A549 (cell line): Measurements from ENCODE around the gene TANGO2. TPM values are rescaled to one million over a fixed set of nuclear protein-coding genes. Genes with fewer than 3 reads are reported as not detected.

Experiments
- ATAC-seq, 2 experiments: fragments of 200-7000 bp in 1 of 2; fragments of >200 bp in 1 of 2; cut with Nextera tagmentation in 1 of 2; cut with Tn5 transposase in 1 of 2; 3 replicates each; pipeline versions ENCODE4 v1.8.0 to v1.9.1; 2018 to 2020; ENCODE audit warnings: mild to moderate bottlenecking in 1 of 2, moderate library complexity in 1 of 2
- CTCF ChIA-PET: fragments of 300-600 bp; sonication (Branson Sonifier 250); formaldehyde crosslinking; extraction: SDS; loops from one replicate; lab custom pipeline; 2021; ENCODE audit warnings: antibody characterized with exemption, inconsistent platforms; lab: Yijun Ruan, JAX
- POLR2A ChIA-PET: fragments of 350-600 bp; formaldehyde crosslinking; extraction: SDS; loops from one replicate; lab custom pipeline; 2021; ENCODE audit warnings: antibody characterized with exemption, inconsistent platforms; lab: Yijun Ruan, JAX
- DNase-seq, 2 experiments: peaks; one replicate each; pipeline versions ENCODE4 v3.0.0 to v3.0.0-alpha.2; 2011 to 2016; ENCODE audit warnings: low read depth in 1 of 2, low spot score in 1 of 2
- FAIRE-seq: peaks from 2 replicates; lab custom pipeline; 2011; peaks lifted over from hg19 to GRCh38; lab: Jason Lieb, UNC
- H3K27ac ChIP-seq, 2 experiments: fragments of >200 bp; sonication (Bioruptor Twin); formaldehyde crosslinking; 3 replicates each; pipeline ENCODE4 v1.5.1; 2016 to 2017
- H3K4me1 ChIP-seq: fragments of >200 bp; sonication (Bioruptor Twin); formaldehyde crosslinking; 3 replicates; pipeline ENCODE4 v1.6.1; 2016
- H3K4me2 ChIP-seq: fragments of >200 bp; sonication (Bioruptor Twin); formaldehyde crosslinking; 3 replicates; pipeline ENCODE4 v1.6.1; 2016
- H3K4me3 ChIP-seq: fragments of >200 bp; sonication (Bioruptor Twin); formaldehyde crosslinking; 3 replicates; pipeline ENCODE4 v1.5.1; 2016
- H3K9me3 ChIP-seq: fragments of >200 bp; sonication (Bioruptor Twin); formaldehyde crosslinking; 3 replicates; pipeline ENCODE4 v1.6.1; 2016
- CBX2 ChIP-seq: fragments of 200-600 bp; sonication (generic); IDR thresholded peaks from 2 replicates; pipeline ENCODE4 v1.6.1; 2016; ENCODE audit warnings: low read depth, mild to moderate bottlenecking, borderline replicate concordance
- CEBPB ChIP-seq, 2 experiments: fragments of >200 bp in 1 of 2; sonication (Bioruptor Twin) in 1 of 2; formaldehyde crosslinking in 1 of 2; IDR thresholded peaks; 2 replicates each; pipeline ENCODE4 v1.6.1; 2012 to 2016
- CHD4 ChIP-seq: fragments of 200-600 bp; sonication (generic); IDR thresholded peaks from 2 replicates; pipeline ENCODE4 v1.6.1; 2016; ENCODE audit warnings: antibody characterized with exemption, mild to moderate bottlenecking, borderline replicate concordance
- EHMT2 ChIP-seq: fragments of 200-600 bp; sonication (generic); IDR thresholded peaks from 2 replicates; pipeline ENCODE4 v1.6.1; 2016; ENCODE audit warnings: antibody characterized with exemption, low read depth, mild to moderate bottlenecking, moderate library complexity
- EP300 ChIP-seq, 2 experiments: fragments of >200 bp; sonication (Bioruptor Twin); formaldehyde crosslinking; IDR thresholded peaks; 2 replicates in 1 of 2; 3 replicates in 1 of 2; pipeline ENCODE4 v1.6.1; 2016 to 2017
- FOSL2 ChIP-seq, 2 experiments: fragments of 450-650 bp in 1 of 2; fragments of >200 bp in 1 of 2; sonication (Bioruptor Twin) in 1 of 2; formaldehyde crosslinking; IDR thresholded peaks; 2 replicates each; pipeline versions ENCODE4 v1.5.0 to v1.6.1; 2016 to 2020; ENCODE audit warnings: mild to moderate bottlenecking in 1 of 2, moderate library complexity in 1 of 2
- GATA3 ChIP-seq: IDR thresholded peaks from 2 replicates; pipeline ENCODE4 v1.6.1; 2012; ENCODE audit warnings: borderline replicate concordance
- HDAC2 ChIP-seq: fragments of 200-600 bp; sonication (generic); IDR thresholded peaks from 2 replicates; pipeline ENCODE4 v1.6.1; 2016
- HOXB5 ChIP-seq: fragments of 250-450 bp; sonication (Bioruptor Pico); IDR thresholded peaks from 2 replicates; pipeline ENCODE4 v1.5.0; 2020; ENCODE audit warnings: mild to moderate bottlenecking, moderate library complexity
- JUN ChIP-seq, 2 experiments: fragments of >200 bp; sonication (Bioruptor Twin); formaldehyde crosslinking; IDR thresholded peaks; 2 replicates in 1 of 2; 3 replicates in 1 of 2; pipeline ENCODE4 v1.6.1; 2016 to 2017
- KDM1A ChIP-seq: fragments of 200-600 bp; sonication (generic); IDR thresholded peaks from 2 replicates; pipeline ENCODE4 v1.6.1; 2016; ENCODE audit warnings: low read depth, mild to moderate bottlenecking
- MAZ ChIP-seq: fragments of 150-350 bp; IDR thresholded peaks from 2 replicates; pipeline ENCODE4 v1.6.1; 2014; ENCODE audit warnings: antibody characterized with exemption, low read depth, low read length, borderline replicate concordance
- NPAS2 ChIP-seq: fragments of 250-450 bp; sonication (Bioruptor Pico); IDR thresholded peaks from 2 replicates; pipeline ENCODE4 v1.8.0; 2022; ENCODE audit warnings: mild to moderate bottlenecking, moderate library complexity, borderline replicate concordance
- NR3C1 ChIP-seq: fragments of >200 bp; sonication (Bioruptor Twin); formaldehyde crosslinking; IDR thresholded peaks from 3 replicates; pipeline ENCODE4 v1.6.1; 2017
- PHF8 ChIP-seq: fragments of 200-600 bp; sonication (generic); IDR thresholded peaks from 2 replicates; pipeline ENCODE4 v1.6.1; 2016; ENCODE audit warnings: low read depth, mild to moderate bottlenecking, antibody characterized with exemption, moderate library complexity, borderline replicate concordance
- POLR2A ChIP-seq: IDR thresholded peaks from 2 replicates; pipeline ENCODE4 v1.6.1; 2012; ENCODE audit warnings: mild to moderate bottlenecking, low read length
- RAD21 ChIP-seq, 2 experiments: fragments of >200 bp in 1 of 2; sonication (Bioruptor Twin) in 1 of 2; formaldehyde crosslinking in 1 of 2; IDR thresholded peaks in 1 of 2; conservative IDR thresholded peaks in 1 of 2; 2 replicates in 1 of 2; 3 replicates in 1 of 2; pipeline ENCODE4 v1.6.1; 2012 to 2018; ENCODE audit warnings: inconsistent platforms in 1 of 2
- RCOR1 ChIP-seq: fragments of 150-350 bp; IDR thresholded peaks from 2 replicates; pipeline ENCODE4 v1.6.1; 2014; ENCODE audit warnings: antibody characterized with exemption, low read length, low read depth
- RNF2 ChIP-seq: fragments of 200-600 bp; sonication (generic); IDR thresholded peaks from 2 replicates; pipeline ENCODE4 v1.6.1; 2016; ENCODE audit warnings: low read depth, mild to moderate bottlenecking, antibody characterized with exemption, moderate library complexity, borderline replicate concordance
- SMC3 ChIP-seq: fragments of >200 bp; sonication (Bioruptor Twin); formaldehyde crosslinking; IDR thresholded peaks from 3 replicates; pipeline ENCODE4 v1.6.1; 2018; ENCODE audit warnings: inconsistent platforms
- SREBF2 ChIP-seq: fragments of 450-650 bp; IDR thresholded peaks from 2 replicates; pipeline ENCODE4 v1.6.1; 2014; ENCODE audit warnings: mild to moderate bottlenecking, moderate library complexity
- ZC3H11A ChIP-seq: fragments of 450-650 bp; IDR thresholded peaks from 2 replicates; pipeline ENCODE4 v1.6.1; 2014; ENCODE audit warnings: antibody characterized with exemption, mild to moderate bottlenecking
- ZFP36 ChIP-seq: fragments of 450-650 bp; IDR thresholded peaks from 2 replicates; pipeline ENCODE4 v1.6.1; 2014; ENCODE audit warnings: borderline replicate concordance; ENCODE audit not compliant: partially characterized antibody
- ZSCAN20 ChIP-seq: fragments of 250-450 bp; sonication (Bioruptor Pico); IDR thresholded peaks from 2 replicates; pipeline ENCODE4 v1.8.0; 2022; ENCODE audit warnings: mild to moderate bottlenecking, moderate library complexity
- WGBS: methylation state at CpG from one replicate; pipeline ENCODE4 v1.1.6; 2017; ENCODE audit errors: missing lambda C conversion rate; 5-methylcytosine and 5-hydroxymethylcytosine counted together
- polyA plus RNA-seq, 4 experiments: library from polyadenylated mRNA; depleted of rRNA in 3 of 4; stranded (reverse); fragments of >200 nt; fragmentation: RNase III in 1 of 4; extraction: RNeasy Plus Mini Kit Qiagen cat#74134 plus additional on column Dnase treatment in 1 of 4; gene quantifications; 2 replicates in 3 of 4; 3 replicates in 1 of 4; pipeline ENCODE4 v1.2.3, GENCODE V29; 2011 to 2017
- TF ChIP-seq, protein P1 (sequence below): fragments of >200 bp; sonication (Bioruptor Twin); formaldehyde crosslinking; IDR thresholded peaks from 3 replicates; pipeline ENCODE4 v1.6.1; 2016
- TF ChIP-seq, protein P2 (sequence below): fragments of 150-350 bp; IDR thresholded peaks from 2 replicates; pipeline ENCODE4 v1.6.1; 2014; ENCODE audit warnings: low read depth, mild to moderate bottlenecking, low read length
- TF ChIP-seq, protein P3 (sequence below): IDR thresholded peaks from 2 replicates; pipeline ENCODE4 v1.6.1; 2012
- TF ChIP-seq, protein P4 (sequence below): fragments of 250-450 bp; sonication (Bioruptor Pico); IDR thresholded peaks from 2 replicates; pipeline ENCODE4 v1.5.0; 2020; ENCODE audit warnings: low read depth, mild to moderate bottlenecking, moderate library complexity

Gene TANGO2
- polyA plus RNA-seq, 2 of the 4 experiments (the other 2 are of a cell fraction): 13.2 to 13.8 TPM

DNA sequence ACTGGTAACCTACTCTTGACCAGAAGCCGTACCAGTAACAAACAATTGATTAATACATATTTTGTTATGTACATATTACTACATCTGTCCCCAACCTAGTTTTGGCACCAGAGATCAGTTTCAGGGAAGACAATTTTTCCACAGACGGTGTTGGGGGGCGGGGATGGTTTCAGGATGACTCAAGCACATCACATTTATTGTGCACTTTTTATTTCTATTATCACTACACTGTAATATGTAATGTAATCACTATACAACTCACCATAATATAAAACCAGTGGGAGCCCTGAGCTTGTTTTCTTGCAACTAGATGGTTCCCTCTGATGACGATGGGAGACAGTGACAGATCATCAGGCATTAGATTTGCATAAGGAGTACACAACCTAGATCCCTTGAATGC, 74.6 kb downstream of the TANGO2 start:
- TF ChIP-seq NPAS2 (CRISPR knock-in tag) (no peak), ZC3H11A (no peak), ZFP36 (no peak), FOSL2 (IDR thresholded peaks at IDR 0.05) (no peak), FOSL2 (CRISPR knock-in tag; IDR thresholded peaks at IDR 0.05) (no peak), NR3C1 (no peak), PHF8 (no peak), ZSCAN20 (no peak), RCOR1 (no peak), HDAC2 (no peak), RNF2 (no peak), GATA3 (no peak)
- TF ChIP-seq, protein P1, sequence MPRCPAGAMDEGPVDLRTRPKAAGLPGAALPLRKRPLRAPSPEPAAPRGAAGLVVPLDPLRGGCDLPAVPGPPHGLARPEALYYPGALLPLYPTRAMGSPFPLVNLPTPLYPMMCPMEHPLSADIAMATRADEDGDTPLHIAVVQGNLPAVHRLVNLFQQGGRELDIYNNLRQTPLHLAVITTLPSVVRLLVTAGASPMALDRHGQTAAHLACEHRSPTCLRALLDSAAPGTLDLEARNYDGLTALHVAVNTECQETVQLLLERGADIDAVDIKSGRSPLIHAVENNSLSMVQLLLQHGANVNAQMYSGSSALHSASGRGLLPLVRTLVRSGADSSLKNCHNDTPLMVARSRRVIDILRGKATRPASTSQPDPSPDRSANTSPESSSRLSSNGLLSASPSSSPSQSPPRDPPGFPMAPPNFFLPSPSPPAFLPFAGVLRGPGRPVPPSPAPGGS: no peak
- TF ChIP-seq, protein P2, sequence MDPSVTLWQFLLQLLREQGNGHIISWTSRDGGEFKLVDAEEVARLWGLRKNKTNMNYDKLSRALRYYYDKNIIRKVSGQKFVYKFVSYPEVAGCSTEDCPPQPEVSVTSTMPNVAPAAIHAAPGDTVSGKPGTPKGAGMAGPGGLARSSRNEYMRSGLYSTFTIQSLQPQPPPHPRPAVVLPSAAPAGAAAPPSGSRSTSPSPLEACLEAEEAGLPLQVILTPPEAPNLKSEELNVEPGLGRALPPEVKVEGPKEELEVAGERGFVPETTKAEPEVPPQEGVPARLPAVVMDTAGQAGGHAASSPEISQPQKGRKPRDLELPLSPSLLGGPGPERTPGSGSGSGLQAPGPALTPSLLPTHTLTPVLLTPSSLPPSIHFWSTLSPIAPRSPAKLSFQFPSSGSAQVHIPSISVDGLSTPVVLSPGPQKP: no peak
- TF ChIP-seq, protein P3, sequence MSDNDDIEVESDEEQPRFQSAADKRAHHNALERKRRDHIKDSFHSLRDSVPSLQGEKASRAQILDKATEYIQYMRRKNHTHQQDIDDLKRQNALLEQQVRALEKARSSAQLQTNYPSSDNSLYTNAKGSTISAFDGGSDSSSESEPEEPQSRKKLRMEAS: no peak
- TF ChIP-seq, protein P4, sequence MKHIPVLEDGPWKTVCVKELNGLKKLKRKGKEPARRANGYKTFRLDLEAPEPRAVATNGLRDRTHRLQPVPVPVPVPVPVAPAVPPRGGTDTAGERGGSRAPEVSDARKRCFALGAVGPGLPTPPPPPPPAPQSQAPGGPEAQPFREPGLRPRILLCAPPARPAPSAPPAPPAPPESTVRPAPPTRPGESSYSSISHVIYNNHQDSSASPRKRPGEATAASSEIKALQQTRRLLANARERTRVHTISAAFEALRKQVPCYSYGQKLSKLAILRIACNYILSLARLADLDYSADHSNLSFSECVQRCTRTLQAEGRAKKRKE (CRISPR knock-in tag): no peak
- Histone ChIP-seq H3K4me1 (no peaks in the 10 kb centered on the region), H3K4me3 (no peak overlapping the region), H3K27ac (no peak overlapping the region), H3K9me3 (0 out of 3 replicates have a peak, but pooled peaks cover 3% of the 10 kb centered on the region), H3K4me2 (no peak overlapping the region)
- DNase-seq (no peak), FAIRE-seq (no peak), ATAC-seq (no peak)
- WGBS: 94% methylated on average over 4 of the region's 4 CpGs
- CTCF ChIA-PET: interaction anchor here (0.5 to 1.4 kb wide), 2 partner anchors 13 to 560 kb away, joined by 4 to 7 read pairs; no protein-coding TSS in a partner anchor
- POLR2A ChIA-PET: no interaction called here

DNA sequence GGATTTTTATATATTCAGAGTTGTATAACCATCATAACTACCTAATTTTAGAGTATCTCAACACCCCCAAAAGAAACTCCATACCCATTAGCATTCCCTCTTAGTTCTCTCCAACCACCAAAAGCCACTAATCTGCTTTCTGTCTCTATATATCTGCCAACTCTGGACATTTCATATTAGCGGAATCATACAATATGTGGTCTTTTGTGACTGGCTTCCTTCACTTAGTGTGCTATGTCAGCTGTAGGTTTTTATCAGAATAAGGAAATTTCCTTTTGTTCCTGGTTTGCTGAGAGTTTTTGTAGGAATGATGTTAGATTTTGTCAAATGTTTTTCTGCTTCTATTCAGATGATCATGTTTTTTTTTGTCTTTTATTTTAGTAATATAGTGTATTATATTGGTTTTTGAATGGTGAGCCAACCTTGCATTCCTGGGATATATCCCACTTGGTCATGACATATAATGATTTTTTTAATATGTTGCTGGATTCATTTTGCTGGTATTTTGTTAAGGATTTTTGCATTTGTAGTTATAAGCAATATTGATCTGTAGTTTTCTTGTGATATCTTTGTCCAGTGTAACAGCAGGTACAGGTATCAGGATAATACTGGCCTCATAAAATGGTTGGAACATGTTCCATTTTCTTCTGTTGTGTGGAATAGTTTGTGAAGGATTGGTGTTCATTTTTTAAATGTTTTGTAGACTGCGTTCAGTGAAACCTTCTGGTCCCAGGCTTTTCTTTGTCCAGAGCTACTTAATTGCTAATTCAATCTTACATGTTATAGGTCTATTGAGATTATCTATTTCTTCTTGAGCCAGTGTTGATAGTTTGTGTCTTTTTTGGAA, 75.9 kb downstream of the TANGO2 start:
- 92% methylated on average over 2 of the region's 2 CpGs for WGBS
- POLR2A ChIA-PET: no interaction called here
- FAIRE-seq (no peak), ATAC-seq (no peak), DNase-seq (no peak)
- no peak overlapping the region for H3K27ac ChIP-seq
- CTCF ChIA-PET: interaction anchor here (1.1 to 1.5 kb wide), 3 partner anchors 9 to 14 kb away, joined by 3 to 7 read pairs (median 4); no protein-coding TSS in a partner anchor
- H3K4me1 ChIP-seq: no peaks in the 10 kb centered on the region
- no peak for TF ChIP-seq JUN (IDR thresholded peaks at IDR 0.05)
- TF ChIP-seq KDM1A: no peak
- no peak for TF ChIP-seq SREBF2
- no peak for TF ChIP-seq MAZ
- TF ChIP-seq EP300 (IDR thresholded peaks at IDR 0.05): no peak
- TF ChIP-seq RAD21 (conservative IDR thresholded peaks at IDR 0.05 in 1 of 2, IDR thresholded peaks at IDR 0.05 in 1 of 2): no peak
- TF ChIP-seq POLR2A: no peak
- no peak for TF ChIP-seq HOXB5
- TF ChIP-seq CHD4: no peak
- TF ChIP-seq SMC3: no peak
- no peak for TF ChIP-seq EHMT2
- no peak for TF ChIP-seq HDAC2
- TF ChIP-seq RCOR1: no peak
- TF ChIP-seq CBX2: no peak
- TF ChIP-seq CEBPB (IDR thresholded peaks at IDR 0.05): no peak
- H3K4me2 ChIP-seq: no peak overlapping the region
- 0 out of 3 replicates have a peak, but pooled peaks cover 3% of the 10 kb centered on the region for H3K9me3 ChIP-seq
- no peak overlapping the region for H3K4me3 ChIP-seq
